HepG2 (cell line): ENCODE results near the gene GALNT9. TPM values are rescaled to one million over a fixed set of nuclear protein-coding genes. Genes with fewer than 3 reads are reported as not detected.

Experiments
- ARID2 ChIP-seq: sonication (generic); formaldehyde crosslinking; IDR thresholded peaks from 2 replicates; pipeline ENCODE4 v1.8.1; 2022; ENCODE audit warnings: mild to moderate bottlenecking, missing genetic modification reagents, borderline replicate concordance
- BRD4 ChIP-seq: sonication (generic); formaldehyde crosslinking; IDR thresholded peaks from 2 replicates; pipeline ENCODE4 v1.4.0; 2020; ENCODE audit warnings: missing genetic modification reagents
- DMAP1 ChIP-seq: IDR thresholded peaks from 2 replicates; pipeline ENCODE4 v1.6.1; 2016
- FOXA1 ChIP-seq, 2 experiments: fragments of 450-650 bp in 1 of 2; sonication (generic) in 1 of 2; formaldehyde crosslinking in 1 of 2; IDR thresholded peaks; 2 replicates each; pipeline versions ENCODE4 v1.4.0 to v1.6.1; 2016 to 2020; ENCODE audit warnings: missing genetic modification reagents in 1 of 2
- FOXJ3 ChIP-seq: sonication (generic); formaldehyde crosslinking; IDR thresholded peaks from 2 replicates; pipeline ENCODE4 v1.4.0; 2020; ENCODE audit warnings: missing genetic modification reagents, mild to moderate bottlenecking, borderline replicate concordance
- GATA4 ChIP-seq: sonication (generic); IDR thresholded peaks from 2 replicates; pipeline ENCODE4 v1.6.1; 2016; ENCODE audit warnings: antibody characterized with exemption, low read depth, borderline replicate concordance
- HMGA1 ChIP-seq: sonication (generic); formaldehyde crosslinking; conservative IDR thresholded peaks from 2 replicates; pipeline ENCODE4 v1.4.0; 2020; ENCODE audit warnings: missing genetic modification reagents
- ISX ChIP-seq: sonication (generic); formaldehyde crosslinking; conservative IDR thresholded peaks from 2 replicates; pipeline ENCODE4 v1.5.0; 2020; ENCODE audit warnings: missing genetic modification reagents
- NR3C1 ChIP-seq: sonication (generic); formaldehyde crosslinking; IDR thresholded peaks from 2 replicates; pipeline ENCODE4 v1.4.0; 2020; ENCODE audit warnings: missing genetic modification reagents
- SMARCC2 ChIP-seq: fragments of 450-650 bp; IDR thresholded peaks from 2 replicates; pipeline ENCODE4 v1.6.1; 2017; ENCODE audit warnings: antibody characterized with exemption, mild to moderate bottlenecking
- SMYD3 ChIP-seq: sonication (generic); formaldehyde crosslinking; IDR thresholded peaks from 2 replicates; pipeline ENCODE4 v1.8.1; 2023; ENCODE audit warnings: mild to moderate bottlenecking, missing genetic modification reagents
- TSC22D2 ChIP-seq: sonication (generic); formaldehyde crosslinking; IDR thresholded peaks from 2 replicates; pipeline ENCODE4 v1.5.1; 2020; ENCODE audit warnings: missing genetic modification reagents, mild to moderate bottlenecking, borderline replicate concordance
- ZFYVE20 ChIP-seq: sonication (generic); formaldehyde crosslinking; IDR thresholded peaks from 2 replicates; pipeline ENCODE4 v1.8.0; 2023; ENCODE audit warnings: low read depth, mild to moderate bottlenecking, moderate library complexity, missing genetic modification reagents, borderline replicate concordance
- ZNF34 ChIP-seq: sonication (generic); formaldehyde crosslinking; IDR thresholded peaks from 2 replicates; pipeline ENCODE4 v1.4.0; 2020; ENCODE audit warnings: mild to moderate bottlenecking, missing genetic modification reagents, borderline replicate concordance
- ZNF546 ChIP-seq: sonication (generic); formaldehyde crosslinking; conservative IDR thresholded peaks from 2 replicates; pipeline ENCODE4 v1.8.1; 2023; ENCODE audit warnings: mild to moderate bottlenecking, missing genetic modification reagents
- ZNF550 ChIP-seq: sonication (generic); formaldehyde crosslinking; IDR thresholded peaks from 2 replicates; pipeline ENCODE4 v1.4.0; 2020; ENCODE audit warnings: mild to moderate bottlenecking, missing genetic modification reagents, borderline replicate concordance
- ZNF557 ChIP-seq: sonication (generic); formaldehyde crosslinking; IDR thresholded peaks from 2 replicates; pipeline ENCODE4 v1.4.0; 2020; ENCODE audit warnings: missing genetic modification reagents
- ZNF75D ChIP-seq: sonication (generic); formaldehyde crosslinking; IDR thresholded peaks from 2 replicates; pipeline ENCODE4 v1.8.1; 2023; ENCODE audit warnings: missing genetic modification reagents, mild to moderate bottlenecking, borderline replicate concordance
- ZZZ3 ChIP-seq: sonication (generic); formaldehyde crosslinking; IDR thresholded peaks from 2 replicates; pipeline ENCODE4 v1.4.0; 2020; ENCODE audit warnings: missing genetic modification reagents, mild to moderate bottlenecking, borderline replicate concordance
- polyA plus RNA-seq, 8 experiments: library from polyadenylated mRNA; depleted of rRNA in 3 of 8; stranded (reverse) in 7 of 8; unstranded in 1 of 8; fragments of >200 nt; fragmentation: Illumina TruSeq in 4 of 8; extraction: Trizol in 4 of 8; gene quantifications; 2 replicates each; pipeline versions ENCODE4 v1.2.1 to v1.2.3, GENCODE V29; 2011 to 2016; ENCODE audit warnings: low read depth in 4 of 8, missing spikeins in 1 of 8, mixed read lengths in 1 of 8; ENCODE audit not compliant: insufficient read depth in 1 of 8
- total RNA-seq, 5 experiments: library from RNA; depleted of rRNA; stranded (reverse); fragments of >200 nt; fragmentation: Illumina TruSeq; extraction: Trizol; gene quantifications; 2 replicates each; pipeline ENCODE4 v1.2.3, GENCODE V29; 2016; ENCODE audit warnings: low read depth in 1 of 5
- TF ChIP-seq, protein P1 (sequence below), 2 experiments: sonication (generic) in 1 of 2; formaldehyde crosslinking in 1 of 2; IDR thresholded peaks; 2 replicates each; pipeline versions ENCODE4 v1.6.1 to v1.9.0; 2014 to 2022; ENCODE audit warnings: antibody characterized with exemption in 1 of 2, borderline replicate concordance in 1 of 2, inconsistent platforms in 1 of 2, low read depth in 1 of 2, missing genetic modification reagents in 1 of 2
- TF ChIP-seq, protein P2 (sequence below): sonication (generic); formaldehyde crosslinking; IDR thresholded peaks from 2 replicates; pipeline ENCODE4 v1.9.0; 2021; ENCODE audit warnings: missing genetic modification reagents, mild to moderate bottlenecking, borderline replicate concordance
- TF ChIP-seq, protein P3 (sequence below): fragments of 450-650 bp; IDR thresholded peaks from 2 replicates; pipeline ENCODE4 v1.6.1; 2017

Gene GALNT9
- total and polyA plus RNA-seq, 2 of the 13 experiments (the other 11 are each of a cell fraction or from before 2014, with no cell fraction given) = 0.04 TPM; not detected in 1

DNA sequence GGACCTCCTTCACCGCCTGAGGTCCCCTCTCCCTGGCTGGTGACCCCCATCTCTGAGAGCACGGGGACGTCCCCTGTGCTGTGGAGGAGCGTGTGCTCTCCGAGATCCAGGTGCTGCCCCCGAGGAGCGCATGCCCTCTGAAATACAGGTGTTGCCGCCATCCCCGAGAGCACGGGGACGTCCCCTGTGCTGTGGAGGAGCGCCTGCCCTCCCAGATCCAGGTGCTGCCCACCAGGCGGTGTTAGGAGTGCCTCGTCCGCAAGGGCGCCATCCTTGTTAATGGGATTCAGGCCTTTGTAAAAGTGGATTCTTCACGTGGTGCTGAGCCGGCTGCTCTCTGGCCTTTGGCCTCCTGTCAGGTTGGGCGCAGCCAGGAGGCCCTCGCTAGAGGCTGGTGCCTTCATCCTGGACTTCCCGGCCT lies 175.0 kb downstream of the GALNT9 start (continued):
- TF ChIP-seq ZNF546 (no peak), BRD4 (CRISPR knock-in tag) (no peak), ISX (CRISPR knock-in tag) (no peak), TSC22D2 (CRISPR knock-in tag) (no peak), SMARCC2 (no peak), ZNF75D (no peak), SMYD3 (CRISPR knock-in tag) (no peak), HMGA1 (no peak), ARID2 (CRISPR knock-in tag) (no peak), ZZZ3 (CRISPR knock-in tag) (no peak), NR3C1 (CRISPR knock-in tag) (no peak), ZNF34 (CRISPR knock-in tag) (no peak), DMAP1 (no peak), ZFYVE20 (no peak), FOXA1 (IDR thresholded peaks at IDR 0.05) (no peak), FOXA1 (CRISPR knock-in tag; IDR thresholded peaks at IDR 0.05) (no peak), ZNF557 (no peak), FOXJ3 (no peak), ZNF550 (CRISPR knock-in tag) (no peak), GATA4 (no peak)
- TF ChIP-seq, protein P1, sequence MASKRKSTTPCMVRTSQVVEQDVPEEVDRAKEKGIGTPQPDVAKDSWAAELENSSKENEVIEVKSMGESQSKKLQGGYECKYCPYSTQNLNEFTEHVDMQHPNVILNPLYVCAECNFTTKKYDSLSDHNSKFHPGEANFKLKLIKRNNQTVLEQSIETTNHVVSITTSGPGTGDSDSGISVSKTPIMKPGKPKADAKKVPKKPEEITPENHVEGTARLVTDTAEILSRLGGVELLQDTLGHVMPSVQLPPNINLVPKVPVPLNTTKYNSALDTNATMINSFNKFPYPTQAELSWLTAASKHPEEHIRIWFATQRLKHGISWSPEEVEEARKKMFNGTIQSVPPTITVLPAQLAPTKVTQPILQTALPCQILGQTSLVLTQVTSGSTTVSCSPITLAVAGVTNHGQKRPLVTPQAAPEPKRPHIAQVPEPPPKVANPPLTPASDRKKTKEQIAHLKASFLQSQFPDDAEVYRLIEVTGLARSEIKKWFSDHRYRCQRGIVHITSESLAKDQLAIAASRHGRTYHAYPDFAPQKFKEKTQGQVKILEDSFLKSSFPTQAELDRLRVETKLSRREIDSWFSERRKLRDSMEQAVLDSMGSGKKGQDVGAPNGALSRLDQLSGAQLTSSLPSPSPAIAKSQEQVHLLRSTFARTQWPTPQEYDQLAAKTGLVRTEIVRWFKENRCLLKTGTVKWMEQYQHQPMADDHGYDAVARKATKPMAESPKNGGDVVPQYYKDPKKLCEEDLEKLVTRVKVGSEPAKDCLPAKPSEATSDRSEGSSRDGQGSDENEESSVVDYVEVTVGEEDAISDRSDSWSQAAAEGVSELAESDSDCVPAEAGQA (IDR thresholded peaks at IDR 0.05; ENCODE audit: low read depth) = no peak
- TF ChIP-seq, protein P1 (CRISPR knock-in tag; IDR thresholded peaks at IDR 0.05; ENCODE audit: borderline replicate concordance) = no peak
- TF ChIP-seq, protein P2, sequence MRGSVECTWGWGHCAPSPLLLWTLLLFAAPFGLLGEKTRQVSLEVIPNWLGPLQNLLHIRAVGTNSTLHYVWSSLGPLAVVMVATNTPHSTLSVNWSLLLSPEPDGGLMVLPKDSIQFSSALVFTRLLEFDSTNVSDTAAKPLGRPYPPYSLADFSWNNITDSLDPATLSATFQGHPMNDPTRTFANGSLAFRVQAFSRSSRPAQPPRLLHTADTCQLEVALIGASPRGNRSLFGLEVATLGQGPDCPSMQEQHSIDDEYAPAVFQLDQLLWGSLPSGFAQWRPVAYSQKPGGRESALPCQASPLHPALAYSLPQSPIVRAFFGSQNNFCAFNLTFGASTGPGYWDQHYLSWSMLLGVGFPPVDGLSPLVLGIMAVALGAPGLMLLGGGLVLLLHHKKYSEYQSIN (CRISPR knock-in tag) = no peak
- TF ChIP-seq, protein P3, sequence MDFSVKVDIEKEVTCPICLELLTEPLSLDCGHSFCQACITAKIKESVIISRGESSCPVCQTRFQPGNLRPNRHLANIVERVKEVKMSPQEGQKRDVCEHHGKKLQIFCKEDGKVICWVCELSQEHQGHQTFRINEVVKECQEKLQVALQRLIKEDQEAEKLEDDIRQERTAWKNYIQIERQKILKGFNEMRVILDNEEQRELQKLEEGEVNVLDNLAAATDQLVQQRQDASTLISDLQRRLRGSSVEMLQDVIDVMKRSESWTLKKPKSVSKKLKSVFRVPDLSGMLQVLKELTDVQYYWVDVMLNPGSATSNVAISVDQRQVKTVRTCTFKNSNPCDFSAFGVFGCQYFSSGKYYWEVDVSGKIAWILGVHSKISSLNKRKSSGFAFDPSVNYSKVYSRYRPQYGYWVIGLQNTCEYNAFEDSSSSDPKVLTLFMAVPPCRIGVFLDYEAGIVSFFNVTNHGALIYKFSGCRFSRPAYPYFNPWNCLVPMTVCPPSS = no peak
